Ishikawa (cell line): ENCODE results near the gene FCHSD2.

Experiments
- CEBPB ChIP-seq: IDR thresholded peaks from 2 replicates; pipeline ENCODE4 v1.6.1; 2012
- FOXM1 ChIP-seq: IDR thresholded peaks from 2 replicates; pipeline ENCODE4 v1.6.1; 2012; ENCODE audit warnings: low read depth, borderline replicate concordance
- YY1 ChIP-seq: IDR thresholded peaks from 2 replicates; pipeline ENCODE4 v1.6.1; 2012; ENCODE audit warnings: low read depth
- TF ChIP-seq, protein P1 (sequence below): IDR thresholded peaks from 2 replicates; pipeline ENCODE4 v1.6.1; 2012

DNA sequence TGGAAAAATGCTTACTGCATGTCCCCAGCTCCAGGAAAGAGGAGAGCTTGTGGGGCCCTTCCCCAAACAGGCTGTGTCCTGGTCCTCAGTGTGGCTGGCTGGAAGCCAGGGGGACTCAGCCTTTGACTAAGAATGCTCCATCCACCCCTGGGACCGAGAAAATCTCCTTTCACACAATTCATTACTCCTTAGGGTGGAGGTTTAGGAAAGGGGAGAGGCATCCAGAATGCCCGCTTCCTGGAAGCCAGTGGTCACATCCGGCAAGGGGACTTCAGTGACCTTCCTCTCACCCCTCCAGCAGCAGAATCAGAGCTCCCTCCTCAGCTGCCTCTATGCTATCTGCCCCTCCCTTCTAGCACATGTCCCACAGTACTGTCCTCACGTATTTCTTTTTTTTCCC lies 306.0 kb downstream of the FCHSD2 start:
- no peak for TF ChIP-seq FOXM1
- TF ChIP-seq, protein P1, sequence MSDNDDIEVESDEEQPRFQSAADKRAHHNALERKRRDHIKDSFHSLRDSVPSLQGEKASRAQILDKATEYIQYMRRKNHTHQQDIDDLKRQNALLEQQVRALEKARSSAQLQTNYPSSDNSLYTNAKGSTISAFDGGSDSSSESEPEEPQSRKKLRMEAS = no peak
- TF ChIP-seq YY1 = no peak
- no peak for TF ChIP-seq CEBPB
